HUDEP-2 (cell line): ENCODE results near the gene SPIC.

Experiments
- DNase-seq, 76 experiments: peaks; one replicate each; lab custom pipeline; 2025; ENCODE audit not compliant: unreplicated experiment in 76 of 76; lab: John Stamatoyannopoulos, UW

SPIC gene

GRCh38 chr12:101521136-101521535, 46.0 kb downstream of the SPIC start:
- no peak for DNase-seq

- no peak for DNase-seq
These were observed 52.5 kb downstream of the SPIC start for GRCh38 chr12:101527682-101528081.

GRCh38 chr12:101536069-101536674, 61.0 kb downstream of the SPIC start:
- no peak for DNase-seq
